ENCODE measurements around the gene MROH2A.
"Not testable (repeated sequence)": the region's sequence is repeated elsewhere in the genome, so short reads cannot be mapped to it uniquely, and the experiment has no call there.

MROH2A gene

GRCh38 chr2:233778030-233778429, at the start of gene MROH2A:
MROH2A (plus strand) TSS chr2:233778330; CDS start chr2:233779359, 1,029 bp downstream.
- DNase-seq = no peak

GRCh38 chr2:233728723-233729301, 49.3 kb upstream of the MROH2A start, which contains the start of gene UGT1A3:
UGT1A3 (plus strand) TSS chr2:233729042; CDS start chr2:233729127, 85 bp downstream.
- DNase-seq = no peak

GRCh38 chr2:233736868-233737653, 41.1 kb upstream of the MROH2A start:
- not testable (repeated sequence) for DNase-seq

- no peak for DNase-seq
These were observed 37.3 kb upstream of the MROH2A start for GRCh38 chr2:233740870-233741269.

- DNase-seq = no peak
These were observed 34.5 kb upstream of the MROH2A start for GRCh38 chr2:233743464-233744259.

- DNase-seq = no peak
These were observed 32.9 kb upstream of the MROH2A start for GRCh38 chr2:233745073-233745755.

GRCh38 chr2:233745838-233746237, 32.3 kb upstream of the MROH2A start:
- not testable (repeated sequence) for DNase-seq

GRCh38 chr2:233746475-233747282, 31.5 kb upstream of the MROH2A start:
- no peak for DNase-seq

- DNase-seq = no peak
These were observed 30.9 kb upstream of the MROH2A start for GRCh38 chr2:233747283-233747544.

- not testable (repeated sequence) for DNase-seq
These were observed 27.4 kb upstream of the MROH2A start for GRCh38 chr2:233750689-233751088.

GRCh38 chr2:233751212-233752009, 26.7 kb upstream of the MROH2A start:
- not testable (repeated sequence) for DNase-seq

- no peak for DNase-seq
These were observed 23.1 kb upstream of the MROH2A start for GRCh38 chr2:233754872-233755611.

GRCh38 chr2:233756429-233757081, 21.6 kb upstream of the MROH2A start:
- no peak for DNase-seq

GRCh38 chr2:233758141-233758540, 20.0 kb upstream of the MROH2A start:
- DNase-seq = no peak

- no peak for DNase-seq
These were observed 19.3 kb upstream of the MROH2A start for GRCh38 chr2:233758849-233759248.

- DNase-seq = no peak
These were observed 18.1 kb upstream of the MROH2A start, which contains the start of gene UGT1A1 for GRCh38 chr2:233760043-233760442. UGT1A1 (plus strand) TSS chr2:233760270; CDS start chr2:233760288, 18 bp downstream.

- no peak for DNase-seq
These were observed 16.9 kb upstream of the MROH2A start for GRCh38 chr2:233761040-233761769.

GRCh38 chr2:233764264-233764663, 13.9 kb upstream of the MROH2A start:
- DNase-seq = no peak

- DNase-seq = no peak
These were observed 13.4 kb upstream of the MROH2A start for GRCh38 chr2:233764761-233765160.

All from activated CD4-positive, alpha-beta T cell treated with anti-CD3 and anti-CD28 coated beads for 4 hours (primary cell).